H1 (cell line): ENCODE measurements around the gene AP1M2. TPM values are rescaled to one million over a fixed set of nuclear protein-coding genes. Genes with fewer than 3 reads are reported as not detected.

ENCODE experiments used
- CTCF ChIA-PET: fragments of 300-600 bp; sonication (Branson Sonifier 250); formaldehyde crosslinking; loops from one replicate; lab custom pipeline; 2021; ENCODE audit not compliant: partially characterized antibody; lab: Charles Lee
- POLR2A ChIA-PET: fragments of 300-600 bp; sonication (Branson Sonifier 250); formaldehyde crosslinking; loops from one replicate; lab custom pipeline; 2021; ENCODE audit warnings: inconsistent platforms; ENCODE audit not compliant: partially characterized antibody; lab: Charles Lee
- DNase-seq, 2 experiments: peaks; one replicate each; pipeline versions ENCODE4 v3.0.0 to v3.0.0-alpha.2; 2010 to 2022; ENCODE audit warnings: low spot score in 2 of 2, low read depth in 1 of 2, mixed read lengths in 1 of 2
- FAIRE-seq: peaks from 2 replicates; lab custom pipeline; 2011; peaks lifted over from hg19 to GRCh38; lab: Jason Lieb, UNC
- H2AFZ ChIP-seq: 2 replicates; pipeline ENCODE4 v1.8.1; 2012; ENCODE audit warnings: low read length, inconsistent platforms
- H2AK5ac ChIP-seq: 2 replicates; pipeline ENCODE4 v1.6.1; 2013; ENCODE audit warnings: low read depth, low read length
- H2BK120ac ChIP-seq: replicated peaks from 2 replicates; pipeline ENCODE3; 2013; ENCODE audit warnings: low read depth, low read length, inconsistent platforms
- H2BK12ac ChIP-seq: 2 replicates; pipeline ENCODE4 v1.6.1; 2013; ENCODE audit warnings: low read depth, low read length
- H2BK15ac ChIP-seq: 2 replicates; pipeline ENCODE4 v1.6.1; 2013; ENCODE audit warnings: low read length
- H2BK20ac ChIP-seq: 2 replicates; pipeline ENCODE4 v1.6.1; 2013; ENCODE audit warnings: low read length
- H2BK5ac ChIP-seq: 2 replicates; pipeline ENCODE4 v1.6.1; 2013; ENCODE audit warnings: low read depth, low read length
- H3K14ac ChIP-seq: 2 replicates; pipeline ENCODE4 v1.6.1; 2013; ENCODE audit warnings: inconsistent platforms; ENCODE audit not compliant: insufficient read length
- H3K18ac ChIP-seq: 2 replicates; pipeline ENCODE4 v1.6.1; 2013; ENCODE audit warnings: low read length; ENCODE audit errors: extremely low read depth
- H3K23ac ChIP-seq: 2 replicates; pipeline ENCODE4 v1.6.1; 2013; ENCODE audit warnings: inconsistent platforms; ENCODE audit not compliant: insufficient read length
- H3K23me2 ChIP-seq: 2 replicates; pipeline ENCODE4 v1.6.1; 2013; ENCODE audit warnings: low read depth, low read length
- H3K27ac ChIP-seq: 2 replicates; pipeline ENCODE4 v1.6.1; 2011; ENCODE audit warnings: low read depth, low read length, inconsistent platforms
- H3K27me3 ChIP-seq, 4 experiments: replicated peaks in 1 of 4; 1 replicate in 1 of 4; 2 replicates in 3 of 4; pipeline versions ENCODE4 v1.6.1 to v1.8.1; 2011 to 2013; ENCODE audit warnings: low read length in 3 of 4, mild to moderate bottlenecking in 3 of 4, inconsistent platforms in 2 of 4, mixed read lengths in 2 of 4, moderate library complexity in 1 of 4; ENCODE audit not compliant: control insufficient read depth in 3 of 4, insufficient read depth in 3 of 4; ENCODE audit errors: extremely low read depth in 1 of 4
- H3K36me3 ChIP-seq, 4 experiments: 2 replicates each; pipeline versions ENCODE4 v1.6.1 to v1.8.1; 2011 to 2013; ENCODE audit warnings: mild to moderate bottlenecking in 4 of 4, low read length in 3 of 4, moderate library complexity in 2 of 4, control low read depth in 1 of 4, inconsistent platforms in 1 of 4; ENCODE audit not compliant: insufficient read depth in 4 of 4, control insufficient read depth in 2 of 4
- H3K4ac ChIP-seq: replicated peaks from 2 replicates; pipeline ENCODE3; 2013; ENCODE audit warnings: low read length, low read depth, mixed read lengths, inconsistent platforms; ENCODE audit not compliant: insufficient read length
- H3K4me1 ChIP-seq, 4 experiments: replicated peaks in 1 of 4; 1 replicate in 1 of 4; 2 replicates in 3 of 4; pipeline versions ENCODE4 v1.6.1 to v1.8.1; 2011 to 2013; ENCODE audit warnings: low read length in 3 of 4, inconsistent platforms in 2 of 4, mixed read lengths in 1 of 4; ENCODE audit not compliant: insufficient read depth in 4 of 4, control insufficient read depth in 3 of 4
- H3K4me2 ChIP-seq, 2 experiments: 2 replicates each; pipeline versions ENCODE4 v1.6.1 to v1.8.1; 2011 to 2013; ENCODE audit warnings: low read depth in 2 of 2, low read length in 2 of 2, control low read depth in 1 of 2, inconsistent platforms in 1 of 2, mild to moderate bottlenecking in 1 of 2; ENCODE audit not compliant: insufficient read depth in 1 of 2
- H3K4me3 ChIP-seq, 4 experiments: fragments of 200-600, 300-600 bp in 1 of 4; sonication (generic), shearing (Covaris generic), sonication (Bioruptor Twin) in 1 of 4; 2 replicates each; pipeline versions ENCODE4 v1.5.1 to v1.8.1; 2011 to 2016; ENCODE audit warnings: low read length in 4 of 4, low read depth in 3 of 4, control low read depth in 2 of 4, inconsistent platforms in 2 of 4, mild to moderate bottlenecking in 2 of 4, mixed read lengths in 1 of 4, moderate library complexity in 1 of 4; ENCODE audit not compliant: insufficient read depth in 2 of 4; ENCODE audit errors: extremely low read depth in 1 of 4
- H3K56ac ChIP-seq: replicated peaks from 2 replicates; pipeline ENCODE3; 2013; ENCODE audit warnings: low read depth, mild to moderate bottlenecking, mixed read lengths, low read length, inconsistent platforms; ENCODE audit not compliant: insufficient read length
- H3K79me1 ChIP-seq: 2 replicates; pipeline ENCODE4 v1.6.1; 2013; ENCODE audit warnings: low read depth, low read length, control low read depth
- H3K79me2 ChIP-seq, 2 experiments: 2 replicates each; pipeline versions ENCODE4 v1.6.1 to v1.8.1; 2012 to 2013; ENCODE audit warnings: low read length in 2 of 2, mild to moderate bottlenecking in 2 of 2, inconsistent platforms in 1 of 2; ENCODE audit not compliant: insufficient read depth in 2 of 2, control insufficient read depth in 1 of 2
- H3K9ac ChIP-seq, 4 experiments: replicated peaks in 1 of 4; 1 replicate in 1 of 4; 2 replicates in 3 of 4; pipeline versions ENCODE4 v1.6.1 to v1.8.1; 2011 to 2013; ENCODE audit warnings: low read depth in 3 of 4, low read length in 3 of 4, control low read depth in 2 of 4, mild to moderate bottlenecking in 2 of 4, moderate library complexity in 2 of 4, inconsistent platforms in 1 of 4; ENCODE audit errors: extremely low read depth in 1 of 4
- H3K9me3 ChIP-seq, 2 experiments: 2 replicates each; pipeline versions ENCODE4 v1.6.1 to v1.8.1; 2012 to 2013; ENCODE audit warnings: mild to moderate bottlenecking in 2 of 2, moderate library complexity in 2 of 2, control low read depth in 1 of 2, inconsistent platforms in 1 of 2, low read depth in 1 of 2, low read length in 1 of 2, mixed read lengths in 1 of 2; ENCODE audit not compliant: insufficient read depth in 2 of 2
- H4K20me1 ChIP-seq, 2 experiments: replicated peaks in 1 of 2; 2 replicates each; pipeline versions ENCODE3 to v1.8.1; 2011 to 2013; ENCODE audit warnings: inconsistent platforms in 2 of 2, low read length in 2 of 2, mild to moderate bottlenecking in 1 of 2; ENCODE audit not compliant: insufficient read depth in 2 of 2, control insufficient read depth in 1 of 2
- H4K5ac ChIP-seq: 2 replicates; pipeline ENCODE4 v1.6.1; 2013; ENCODE audit warnings: low read length, low read depth, mixed read lengths, inconsistent platforms; ENCODE audit not compliant: insufficient read length
- H4K8ac ChIP-seq: 2 replicates; pipeline ENCODE4 v1.8.0; 2013; ENCODE audit warnings: mild to moderate bottlenecking, moderate library complexity, low read length, inconsistent platforms; ENCODE audit not compliant: insufficient read depth; ENCODE audit errors: extremely low read depth
- H4K91ac ChIP-seq: replicated peaks from 2 replicates; pipeline ENCODE3; 2013; ENCODE audit warnings: low read length, mixed read lengths, inconsistent platforms; ENCODE audit not compliant: insufficient read length
- GTF2F1 ChIP-seq: IDR thresholded peaks from 2 replicates; pipeline ENCODE4 v1.6.1; 2012; ENCODE audit warnings: low read depth, low read length, improper control_type of control experiment, borderline replicate concordance
- SP1 ChIP-seq: IDR thresholded peaks from 2 replicates; pipeline ENCODE4 v1.6.1; 2011; ENCODE audit warnings: low read depth, low read length
- TAF1 ChIP-seq: IDR thresholded peaks from 2 replicates; pipeline ENCODE4 v1.6.1; 2011; ENCODE audit warnings: mild to moderate bottlenecking, low read depth, low read length
- WGBS, 2 experiments: shearing (Covaris generic) in 1 of 2; methylation state at CpG; one replicate each; pipeline versions ENCODE4 v1.1.6 to v1.1.7; 2013 to 2015; ENCODE audit warnings: low lambda C conversion rate in 2 of 2, mixed read lengths in 2 of 2, inconsistent platforms in 1 of 2, low coverage in 1 of 2, missing lambda C conversion rate in 1 of 2; ENCODE audit not compliant: insufficient replicate concordance in 2 of 2, insufficient coverage in 1 of 2, insufficient read length in 1 of 2; ENCODE audit errors: extremely low coverage in 1 of 2, missing lambda C conversion rate in 1 of 2; 5-methylcytosine and 5-hydroxymethylcytosine counted together
- polyA plus RNA-seq, 7 experiments: library from polyadenylated mRNA; depleted of rRNA in 3 of 7; stranded (reverse) in 5 of 7; unstranded in 2 of 7; fragments of >200 nt in 5 of 7; fragments of 200-250 nt in 2 of 7; gene quantifications; 1 replicate in 5 of 7; 2 replicates in 1 of 7; 4 replicates in 1 of 7; pipeline versions ENCODE4 v1.2.1 to v1.2.3, GENCODE V29; 2011 to 2013; ENCODE audit warnings: missing spikeins in 2 of 7, mixed read lengths in 2 of 7
- total RNA-seq: library from RNA; stranded (reverse); fragmentation: NEBNext Ultra II Directional; extraction: Animal tissue kit (Norgen Biotek cat#: 25700); gene quantifications from 2 replicates; pipeline ENCODE4 v1.2.1, GENCODE V29; 2021
- TF ChIP-seq, protein P1 (sequence below): IDR thresholded peaks from 2 replicates; pipeline ENCODE4 v1.6.1; 2011; ENCODE audit warnings: low read length, improper control_type of control experiment

The AP1M2 gene
- total and polyA plus RNA-seq, 2 of the 8 experiments (the other 6 are each of a cell fraction or from before 2014, with no cell fraction given), result 140 to 161 TPM

GRCh38 chr19:10555610-10555973, 31.5 kb downstream of the AP1M2 start:
- WGBS, 2 experiments, result 88% methylated on average over 7 of the region's 7 CpGs; no CpG with 5 or more reads in 1 of the 2 experiments
- ChIA-PET CTCF (interaction anchor here (0.8 to 4.5 kb wide), 13 partner anchors 9 to 145 kb away, joined by 3 to 25 read pairs (median 4); partner anchors contain the start of genes ATG4D, CDKN2D and KRI1), POLR2A (interaction anchor here (0.7 to 2.1 kb wide), 10 partner anchors 10 to 288 kb away, joined by 3 to 9 read pairs (median 3); partner anchors contain the start of genes KRI1 and QTRT1)
- H2BK15ac ChIP-seq, result no peak overlapping the region
- DNase-seq (no peak), FAIRE-seq (no peak)
- H3K27me3 ChIP-seq, result no peaks in the 10 kb centered on the region
- H2BK120ac ChIP-seq, result no peak overlapping the region
- no peak overlapping the region for H4K91ac ChIP-seq
- H3K36me3 ChIP-seq, result peaks cover 20 to 81% (median 56%) of the 10 kb centered on the region in 4 experiments
- H3K14ac ChIP-seq, result no peak overlapping the region
- no peak overlapping the region for H3K4me3 ChIP-seq
- H2BK5ac ChIP-seq, result no peak overlapping the region
- H2AK5ac ChIP-seq, result no peak overlapping the region
- H3K56ac ChIP-seq, result no peak overlapping the region
- no peak overlapping the region for H3K27ac ChIP-seq
- H3K79me1 ChIP-seq, result no peaks in the 10 kb centered on the region
- H4K8ac ChIP-seq, result no peak overlapping the region
- no peak overlapping the region for H3K4me2 ChIP-seq
- no peaks in the 10 kb centered on the region for H3K4me1 ChIP-seq
- no peak overlapping the region for H3K4ac ChIP-seq
- no peak overlapping the region for H2BK20ac ChIP-seq
- H3K23me2 ChIP-seq, result no peaks in the 10 kb centered on the region
- H4K20me1 ChIP-seq, result peaks cover 8 to 21% of the 10 kb centered on the region in 2 experiments
- H3K23ac ChIP-seq, result no peak overlapping the region
- no peak overlapping the region for H2AFZ ChIP-seq
- no peak overlapping the region for H3K9ac ChIP-seq
- H2BK12ac ChIP-seq, result no peak overlapping the region
- no peaks in the 10 kb centered on the region for H3K9me3 ChIP-seq
- no peak overlapping the region for H3K18ac ChIP-seq
- H4K5ac ChIP-seq, result no peak overlapping the region
- no peaks in the 10 kb centered on the region for H3K79me2 ChIP-seq
- TF ChIP-seq SP1 (no peak), GTF2F1 (no peak), TAF1 (no peak)
- TF ChIP-seq, protein P1, sequence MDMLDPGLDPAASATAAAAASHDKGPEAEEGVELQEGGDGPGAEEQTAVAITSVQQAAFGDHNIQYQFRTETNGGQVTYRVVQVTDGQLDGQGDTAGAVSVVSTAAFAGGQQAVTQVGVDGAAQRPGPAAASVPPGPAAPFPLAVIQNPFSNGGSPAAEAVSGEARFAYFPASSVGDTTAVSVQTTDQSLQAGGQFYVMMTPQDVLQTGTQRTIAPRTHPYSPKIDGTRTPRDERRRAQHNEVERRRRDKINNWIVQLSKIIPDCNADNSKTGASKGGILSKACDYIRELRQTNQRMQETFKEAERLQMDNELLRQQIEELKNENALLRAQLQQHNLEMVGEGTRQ, result no peak
